HUDEP-2 (cell line): ENCODE data around the gene PPM1M.

Experiments
- DNase-seq, 76 experiments: peaks; one replicate each; lab custom pipeline; 2025; ENCODE audit not compliant: unreplicated experiment in 76 of 76; lab: John Stamatoyannopoulos, UW

Gene PPM1M

GRCh38 chr3:52213901-52214300 is 31.7 kb upstream of the PPM1M start:
- no peak for DNase-seq

GRCh38 chr3:52215351-52215750 is 30.2 kb upstream of the PPM1M start:
- DNase-seq = no peak

GRCh38 chr3:52216585-52217408 is 28.8 kb upstream of the PPM1M start:
- peak in 61 of 76 experiments; percentile 7 to 69 (median 39) for DNase-seq

GRCh38 chr3:52217409-52217805 is 28.2 kb upstream of the PPM1M start:
- DNase-seq = no peak

- no peak for DNase-seq
These were observed 27.5 kb upstream of the PPM1M start for GRCh38 chr3:52218026-52218425.

GRCh38 chr3:52218454-52218853 is 27.1 kb upstream of the PPM1M start:
- DNase-seq = peak in 21 of 76 experiments; percentile 8 to 43 (median 19)

- no peak for DNase-seq
These were observed 26.5 kb upstream of the PPM1M start for GRCh38 chr3:52218937-52219650.

- DNase-seq = peak in 70 of 76 experiments; percentile 17 to 90 (median 70)
These were observed 25.1 kb upstream of the PPM1M start for GRCh38 chr3:52220380-52221026.

- no peak for DNase-seq
These were observed 24.4 kb upstream of the PPM1M start for GRCh38 chr3:52221141-52221562.

- DNase-seq = no peak
These were observed 23.8 kb upstream of the PPM1M start for GRCh38 chr3:52221563-52222318.

- no peak for DNase-seq
These were observed 23.0 kb upstream of the PPM1M start for GRCh38 chr3:52222319-52223221.

- no peak for DNase-seq
These were observed 21.8 kb upstream of the PPM1M start for GRCh38 chr3:52223449-52224408.

GRCh38 chr3:52225452-52226228 is 19.9 kb upstream of the PPM1M start, which contains the start of gene TLR9:
TLR9 (minus strand) TSS chr3:52225645; CDS start chr3:52225529, 116 bp downstream.
- DNase-seq = no peak

- no peak for DNase-seq
These were observed 19.2 kb upstream of the PPM1M start for GRCh38 chr3:52226229-52226817.

- no peak for DNase-seq
These were observed 18.4 kb upstream of the PPM1M start for GRCh38 chr3:52227117-52227516.

- no peak for DNase-seq
These were observed 17.8 kb upstream of the PPM1M start for GRCh38 chr3:52227766-52228165.

- DNase-seq = no peak
These were observed 17.3 kb upstream of the PPM1M start for GRCh38 chr3:52228266-52228665.
